ENCODE results near the gene SMOC2. TPM values are rescaled to one million over a fixed set of nuclear protein-coding genes. Genes with fewer than 3 reads are reported as not detected.

The SMOC2 gene
- total and polyA plus RNA-seq, 4 donors, result 1.3 to 6.4 (median 4.6) TPM

GRCh38 chr6:168408504-168409136 lies 32.4 kb upstream of the SMOC2 start:
- no peak for ATAC-seq (ENCODE audit: insufficient read depth, low FRiP score)
- no peak for TF ChIP-seq CTCF (IDR thresholded peaks at IDR 0.05; ENCODE audit: control extremely low read depth, extremely low read depth)
- DNase-seq, result no peak
- no peak overlapping the region for H3K9ac ChIP-seq (ENCODE audit: insufficient read depth in 1 of 2, low read length in 2 of 2)
- WGBS, 2 donors, result 86% methylated on average over 13 of the region's 13 CpGs
- H3K27me3 ChIP-seq (ENCODE audit: control insufficient read depth in 3 of 3, insufficient read depth in 3 of 3, low read length in 2 of 3), result peaks cover 0 to 3% (median 0%) of the 10 kb centered on the region in 3 donors
- H3K9me3 ChIP-seq (ENCODE audit: control insufficient read depth in 4 of 4, insufficient read depth in 3 of 4, low read length in 3 of 4), result no peaks in the 10 kb centered on the region
- H3K36me3 ChIP-seq (ENCODE audit: control insufficient read depth in 4 of 4, insufficient read depth in 4 of 4, low read length in 4 of 4), result no peaks in the 10 kb centered on the region
- no peak overlapping the region for H3K4me3 ChIP-seq
- H3K4me1 ChIP-seq (ENCODE audit: control insufficient read depth in 5 of 5, insufficient read depth in 5 of 5, low read length in 5 of 5), result peaks cover 0 to 6% (median 0%) of the 10 kb centered on the region in 5 donors
- no peak overlapping the region for H3K27ac ChIP-seq (ENCODE audit: low read depth in 1 of 2, low read length in 1 of 2)

GRCh38 chr6:168410035-168410434 lies 30.9 kb upstream of the SMOC2 start:
- Histone ChIP-seq H3K4me3 (no peak overlapping the region), H3K36me3 (ENCODE audit: control insufficient read depth in 4 of 4, insufficient read depth in 4 of 4, low read length in 4 of 4) (no peaks in the 10 kb centered on the region), H3K27ac (ENCODE audit: low read depth in 1 of 2, low read length in 1 of 2) (no peak overlapping the region), H3K27me3 (ENCODE audit: control insufficient read depth in 3 of 3, insufficient read depth in 3 of 3, low read length in 2 of 3) (peaks cover 0 to 3% (median 0%) of the 10 kb centered on the region in 3 donors), H3K4me1 (ENCODE audit: control insufficient read depth in 5 of 5, insufficient read depth in 5 of 5, low read length in 5 of 5) (peaks cover 0 to 7% (median 2%) of the 10 kb centered on the region in 5 donors), H3K9me3 (ENCODE audit: control insufficient read depth in 4 of 4, insufficient read depth in 3 of 4, low read length in 3 of 4) (no peaks in the 10 kb centered on the region), H3K9ac (ENCODE audit: insufficient read depth in 1 of 2, low read length in 2 of 2) (no peak overlapping the region)
- peak in 1 of 3 donors; percentile 5 for DNase-seq
- no peak for ATAC-seq (ENCODE audit: insufficient read depth, low FRiP score)
- TF ChIP-seq CTCF (IDR thresholded peaks at IDR 0.05; ENCODE audit: control extremely low read depth, extremely low read depth), result no peak
- WGBS, 2 donors, result 88 to 90% methylated on average over 8 of the region's 8 CpGs

GRCh38 chr6:168410554-168411011 lies 30.4 kb upstream of the SMOC2 start:
- Histone ChIP-seq H3K36me3 (ENCODE audit: control insufficient read depth in 4 of 4, insufficient read depth in 4 of 4, low read length in 4 of 4) (no peaks in the 10 kb centered on the region), H3K9me3 (ENCODE audit: control insufficient read depth in 4 of 4, insufficient read depth in 3 of 4, low read length in 3 of 4) (no peaks in the 10 kb centered on the region), H3K4me3 (no peak overlapping the region), H3K27ac (ENCODE audit: low read depth in 1 of 2, low read length in 1 of 2) (no peak overlapping the region), H3K27me3 (ENCODE audit: control insufficient read depth in 3 of 3, insufficient read depth in 3 of 3, low read length in 2 of 3) (no peaks in the 10 kb centered on the region), H3K9ac (ENCODE audit: insufficient read depth in 1 of 2, low read length in 2 of 2) (no peak overlapping the region), H3K4me1 (ENCODE audit: control insufficient read depth in 5 of 5, insufficient read depth in 5 of 5, low read length in 5 of 5) (peaks cover 0 to 12% (median 4%) of the 10 kb centered on the region in 5 donors)
- DNase-seq (peak in 1 of 3 donors; percentile 11), ATAC-seq (ENCODE audit: insufficient read depth, low FRiP score) (no peak)
- TF ChIP-seq CTCF (IDR thresholded peaks at IDR 0.05; ENCODE audit: control extremely low read depth, extremely low read depth), result no peak
- 80 to 86% methylated on average over 19 of the region's 19 CpGs for WGBS, 2 donors

All from lung (tissue), 12 donors.